ENCODE measurements around the gene MACROD2. TPM values are rescaled to one million over a fixed set of nuclear protein-coding genes. Genes with fewer than 3 reads are reported as not detected.

Gene MACROD2
- total and polyA plus RNA-seq, 4 donors = 0.66 to 10.5 (median 3.3) TPM

GRCh38 chr20:14093652-14094051 lies 98.3 kb downstream of the MACROD2 start:
- H3K36me3 ChIP-seq (ENCODE audit: control insufficient read depth in 4 of 4, insufficient read depth in 3 of 4, low read depth in 1 of 4, low read length in 3 of 4) = no peaks in the 10 kb centered on the region
- no peaks in the 10 kb centered on the region for H3K4me1 ChIP-seq (ENCODE audit: control insufficient read depth in 4 of 4, insufficient read depth in 4 of 4, low read length in 3 of 4)
- TF ChIP-seq FOXA1 (IDR thresholded peaks at IDR 0.05) (no peak), HNF4A (conservative IDR thresholded peaks at IDR 0.05) (no peak), REST (IDR thresholded peaks at IDR 0.05) (no peak), NR2F2 (IDR thresholded peaks at IDR 0.05) (no peak), JUND (IDR thresholded peaks at IDR 0.05) (no peak), GABPA (IDR thresholded peaks at IDR 0.05 in 1 of 2, conservative IDR thresholded peaks at IDR 0.05 in 1 of 2) (no peak), HNF4G (IDR thresholded peaks at IDR 0.05) (no peak), EGR1 (IDR thresholded peaks at IDR 0.05; ENCODE audit: low read depth in 2 of 2) (no peak), FOXA2 (IDR thresholded peaks at IDR 0.05) (no peak), ZBTB33 (IDR thresholded peaks at IDR 0.05) (no peak), YY1 (IDR thresholded peaks at IDR 0.05) (no peak), MAX (IDR thresholded peaks at IDR 0.05) (no peak), TAF1 (conservative IDR thresholded peaks at IDR 0.05) (no peak), ATF3 (IDR thresholded peaks at IDR 0.05) (no peak), SP1 (IDR thresholded peaks at IDR 0.05) (no peak), RXRA (IDR thresholded peaks at IDR 0.05) (no peak), RAD21 (IDR thresholded peaks at IDR 0.05) (no peak), CTCF (IDR thresholded peaks at IDR 0.05; ENCODE audit: low read depth, low read length, missing input control) (no peak)
- H3K27me3 ChIP-seq (ENCODE audit: control insufficient read depth in 4 of 4, insufficient read depth in 4 of 4, low read length in 3 of 4) = no peaks in the 10 kb centered on the region
- WGBS = 21% methylated on average over 1 of the region's 1 CpG
- H3K27ac ChIP-seq (ENCODE audit: low read depth in 1 of 2, low read length in 2 of 2) = no peak overlapping the region
- H3K4me3 ChIP-seq (ENCODE audit: low read depth in 1 of 3, low read length in 3 of 3) = no peak overlapping the region
- no peak for DNase-seq (ENCODE audit: low spot score)
- H3K9me3 ChIP-seq (ENCODE audit: control insufficient read depth in 4 of 4, low read length in 3 of 4) = no peaks in the 10 kb centered on the region
- H3K9ac ChIP-seq (ENCODE audit: low read depth in 1 of 2, low read length in 2 of 2) = no peak overlapping the region

Data from liver (tissue), 9 donors.